ENCODE results near the gene MYOF. TPM values are rescaled to one million over a fixed set of nuclear protein-coding genes. Genes with fewer than 3 reads are reported as not detected.
A peak's percentile ranks its signal among the peaks of the same experiment; 100 is the strongest.
"Not testable (repeated sequence)": the region's sequence is repeated elsewhere in the genome, so short reads cannot be mapped to it uniquely, and the experiment has no call there.

MYOF gene
- total RNA-seq, 1 donor, result 0.27 TPM

DNA sequence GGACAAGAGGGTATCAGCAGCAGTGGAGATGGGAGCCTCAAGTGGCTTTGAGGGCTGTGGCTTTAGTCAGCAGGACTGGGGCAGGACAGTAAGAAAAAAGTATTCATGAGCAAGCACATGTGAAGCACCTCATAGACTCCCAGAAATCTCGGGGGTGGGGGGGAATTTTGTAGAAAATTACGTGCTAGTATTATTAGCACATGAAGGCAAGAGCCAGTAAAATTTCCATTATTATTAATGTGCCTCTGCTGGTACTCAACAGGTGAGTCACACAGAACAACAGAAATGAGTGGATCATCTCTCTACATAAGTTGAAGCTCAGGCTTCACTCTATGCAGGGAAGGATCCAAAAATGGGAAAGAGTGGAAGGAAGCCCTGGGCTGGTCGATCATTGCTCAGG lies 114.5 kb downstream of the MYOF start:
- DNase-seq (ENCODE audit: low read depth in 2 of 3, low spot score in 2 of 3), result no peak

GRCh38 chr10:93364966-93365365 lies 117.2 kb downstream of the MYOF start:
- DNase-seq (ENCODE audit: low read depth in 2 of 3, low spot score in 2 of 3), result no peak

DNA sequence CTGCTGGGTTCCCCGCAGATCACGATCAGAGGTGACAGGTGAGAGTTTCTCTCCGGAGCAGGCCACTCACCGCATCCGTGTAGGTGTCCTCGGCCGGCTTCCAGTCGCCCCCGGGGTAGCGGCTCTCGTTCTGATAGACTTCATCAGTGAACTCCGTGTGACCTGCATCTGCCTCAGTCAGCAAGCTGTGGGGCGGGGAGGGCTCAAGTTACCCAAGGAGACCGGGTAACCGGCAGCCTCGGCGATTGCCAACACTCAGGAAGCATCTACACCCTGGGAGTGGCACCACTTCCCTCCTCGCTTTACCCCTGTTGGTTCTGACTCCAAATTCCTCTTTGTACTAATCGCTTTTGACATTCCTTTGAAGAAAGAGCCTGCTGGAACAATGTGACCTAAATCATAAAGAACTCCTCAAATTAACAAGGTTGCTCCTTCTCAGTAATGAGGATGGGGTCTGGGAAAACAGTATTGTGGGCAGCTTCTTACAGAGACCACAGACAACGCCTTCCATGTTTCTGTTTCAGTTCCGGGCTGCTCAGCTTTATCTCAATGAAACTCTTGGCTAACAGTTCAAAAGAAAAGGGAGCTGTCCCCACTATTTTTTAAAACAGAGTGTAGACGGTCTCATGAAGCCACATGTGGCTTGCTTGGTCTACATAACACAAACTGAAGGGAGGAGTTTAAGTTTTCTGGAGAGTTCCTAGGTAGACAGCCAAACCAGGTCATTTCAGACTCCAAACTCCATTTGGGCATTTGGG lies 118.1 kb downstream of the MYOF start:
- DNase-seq (ENCODE audit: low read depth in 2 of 3, low spot score in 2 of 3), result no peak

DNA sequence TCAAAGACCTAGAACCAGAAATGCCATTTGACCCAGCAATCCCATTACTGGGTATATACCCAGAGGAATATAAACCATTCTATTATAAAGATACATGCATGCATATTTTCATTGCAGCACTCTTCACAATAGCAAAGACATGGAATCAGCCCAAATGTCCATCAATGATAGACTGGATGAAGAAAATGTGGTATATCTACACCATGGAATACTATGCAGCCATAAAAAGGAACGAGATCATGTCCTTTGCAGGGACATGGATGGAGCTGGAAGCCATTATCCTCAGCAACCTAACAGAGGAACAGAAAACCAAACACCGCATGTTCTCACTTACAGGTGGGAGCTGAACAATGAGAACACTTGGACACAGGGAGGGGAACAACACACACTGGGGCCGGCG lies 123.7 kb downstream of the MYOF start:
- not testable (repeated sequence) for DNase-seq (ENCODE audit: low read depth in 2 of 3, low spot score in 2 of 3)

DNA sequence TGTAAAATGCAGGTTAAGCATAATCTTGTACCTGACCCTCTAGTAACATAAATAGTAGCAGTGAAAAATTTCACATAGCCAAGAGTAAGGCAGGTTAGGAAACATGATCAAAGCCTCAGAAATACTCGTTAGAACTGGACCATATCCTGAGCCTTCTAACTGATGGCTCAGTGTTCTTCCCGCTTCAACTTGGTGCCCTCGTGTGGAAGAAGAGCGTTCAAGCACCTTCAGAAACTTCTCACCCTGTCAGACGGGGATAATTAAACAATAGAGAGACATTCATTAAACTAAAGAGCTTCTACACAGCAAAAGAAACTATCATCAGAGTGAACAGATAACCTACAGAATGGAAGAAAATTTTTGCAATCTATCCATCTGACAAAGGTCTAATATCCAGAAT lies 124.5 kb downstream of the MYOF start:
- peak in 2 of 3 donors; percentile 46 to 77 for DNase-seq (ENCODE audit: low read depth in 2 of 3, low spot score in 2 of 3)

DNA sequence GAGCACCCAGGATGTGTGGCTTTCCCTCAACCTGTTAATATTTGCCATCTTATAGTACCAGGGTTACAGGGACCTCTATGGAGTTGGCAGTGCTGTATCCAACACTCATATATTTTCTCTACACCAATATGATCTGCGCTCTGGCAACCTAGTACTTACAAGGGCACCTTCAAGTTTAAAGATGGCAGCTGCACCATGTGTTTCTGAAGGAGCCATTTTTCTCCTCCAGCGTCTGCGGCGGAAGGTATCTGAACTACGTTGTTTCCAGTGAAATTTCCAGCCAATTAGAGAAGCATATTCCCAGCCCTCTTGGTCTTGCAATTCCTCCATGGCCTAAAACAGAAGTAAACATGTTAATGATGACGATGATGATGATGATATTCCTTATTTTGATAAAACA lies 125.6 kb downstream of the MYOF start:
- no peak for DNase-seq (ENCODE audit: low read depth in 2 of 3, low spot score in 2 of 3)

DNA sequence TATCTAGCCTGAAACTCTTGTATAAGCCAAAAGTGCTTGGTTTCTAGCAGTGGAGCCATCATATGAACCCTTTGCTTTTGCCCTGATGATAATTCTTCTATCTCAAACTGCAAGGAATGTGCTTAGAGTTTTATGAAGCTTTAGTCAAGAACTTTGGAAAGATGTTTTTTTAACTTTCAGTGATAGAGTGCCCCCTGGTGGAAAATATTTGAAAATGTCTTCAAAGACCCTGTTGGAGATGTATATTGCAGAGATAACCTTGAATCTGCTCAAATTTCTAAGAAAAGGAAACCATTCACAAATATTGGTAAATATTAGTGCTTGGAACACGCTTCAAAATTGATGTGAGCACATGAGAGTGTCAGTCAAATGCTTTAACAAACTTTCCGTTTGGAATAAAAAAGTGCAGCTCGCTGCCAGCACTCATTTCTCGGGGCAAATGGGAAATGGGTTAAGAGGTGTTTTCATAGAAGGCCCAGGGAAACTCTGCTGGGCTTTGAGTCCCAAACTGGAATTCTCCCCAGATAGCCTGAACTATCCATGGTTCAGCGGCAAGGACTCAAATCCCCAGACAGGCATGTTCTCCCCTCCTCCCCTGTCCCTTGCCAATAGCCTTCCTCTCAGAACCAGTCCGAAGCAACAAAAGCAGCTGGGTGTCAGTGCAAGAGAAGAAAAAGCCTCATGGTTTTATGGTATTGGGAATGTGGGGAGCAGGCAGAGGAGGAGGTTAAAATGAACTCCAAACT lies 129.3 kb downstream of the MYOF start:
- DNase-seq (ENCODE audit: low read depth in 2 of 3, low spot score in 2 of 3), result peak; percentile 16 to 68 (median 24)

DNA sequence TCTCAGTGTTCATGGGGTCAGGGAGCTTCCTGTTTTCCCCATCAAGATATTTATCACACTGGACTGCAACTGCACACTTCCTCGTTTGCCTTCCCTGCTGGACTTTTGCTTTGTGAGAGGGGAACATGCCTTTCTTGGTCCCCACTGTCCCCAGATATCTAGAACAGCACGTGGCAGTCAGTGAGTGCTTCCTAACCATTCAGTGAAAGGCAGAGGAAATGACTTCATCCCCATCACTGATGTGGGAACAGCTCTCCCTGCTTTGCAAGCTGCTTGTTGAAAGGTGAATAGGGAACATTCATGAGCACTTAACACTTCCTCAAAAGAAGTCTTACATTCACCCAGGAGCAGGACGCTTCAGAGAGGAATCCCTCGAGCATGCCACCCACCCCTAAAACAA lies 135.4 kb downstream of the MYOF start:
- peak in 1 of 3 donors; percentile 5 for DNase-seq (ENCODE audit: low read depth in 2 of 3, low spot score in 2 of 3)

- no peak for DNase-seq (ENCODE audit: low read depth in 2 of 3, low spot score in 2 of 3)
Measured at GRCh38 chr10:93346108-93346507, 136.0 kb downstream of the MYOF start.

DNA sequence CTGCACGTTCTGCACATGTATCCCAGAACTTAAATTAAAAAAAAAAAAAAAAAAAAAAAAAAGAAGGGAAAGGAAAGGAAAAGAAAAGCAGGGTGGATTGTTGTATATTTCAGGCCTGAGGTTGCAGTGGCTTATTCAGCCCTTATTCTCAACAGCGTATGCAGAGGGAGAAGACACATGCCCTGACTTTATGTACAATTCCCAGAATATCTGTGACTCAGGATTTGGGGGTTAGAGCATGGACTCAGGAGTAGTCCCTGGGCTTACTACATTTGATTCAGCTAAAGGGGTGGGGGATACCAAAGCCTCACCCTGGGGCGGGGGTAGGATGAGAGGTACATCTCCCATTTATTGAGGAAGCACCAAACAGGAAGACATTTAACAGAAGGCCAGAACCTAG lies 137.4 kb downstream of the MYOF start:
- peak in 1 of 3 donors; percentile 5 for DNase-seq (ENCODE audit: low read depth in 2 of 3, low spot score in 2 of 3)

DNA sequence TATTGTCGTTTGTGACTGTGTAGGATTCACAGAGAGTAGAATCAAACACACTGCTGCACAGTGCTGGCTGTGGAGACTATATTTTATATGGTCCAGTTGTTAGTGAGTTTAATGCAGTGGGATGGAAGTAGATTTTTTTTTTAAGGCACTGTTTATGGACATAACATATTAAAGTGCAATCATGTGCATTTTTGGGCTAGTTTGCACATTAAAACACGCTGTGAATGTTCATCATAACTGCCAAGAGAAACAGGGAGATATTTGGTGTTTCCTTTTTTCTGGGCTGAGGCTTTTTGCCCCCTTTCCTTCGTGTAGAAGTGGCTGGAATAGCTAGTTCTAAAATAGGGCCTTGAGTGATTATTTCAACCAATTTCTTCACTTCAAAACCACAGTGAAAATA lies 139.2 kb downstream of the MYOF start:
- DNase-seq (ENCODE audit: low read depth in 2 of 3, low spot score in 2 of 3), result no peak

DNA sequence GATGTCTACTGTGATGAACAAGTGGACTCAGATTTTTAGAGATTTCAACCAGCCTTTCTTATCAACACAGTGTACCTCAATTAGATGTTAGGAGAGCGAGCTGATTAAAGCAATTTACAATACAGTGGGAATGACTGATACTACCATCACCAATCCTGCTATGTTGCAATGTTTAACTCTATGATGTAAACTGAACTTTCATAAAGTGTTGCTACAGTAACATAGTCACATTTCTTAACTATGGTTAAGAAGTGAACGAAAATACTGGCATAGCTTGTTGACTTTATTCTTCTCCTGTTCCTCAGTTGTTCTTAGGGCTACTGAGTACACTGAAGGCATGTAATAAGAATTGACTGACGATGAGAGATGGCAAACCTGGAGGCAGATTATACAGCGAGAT lies 139.8 kb downstream of the MYOF start:
- no peak for DNase-seq (ENCODE audit: low read depth in 2 of 3, low spot score in 2 of 3)

DNA sequence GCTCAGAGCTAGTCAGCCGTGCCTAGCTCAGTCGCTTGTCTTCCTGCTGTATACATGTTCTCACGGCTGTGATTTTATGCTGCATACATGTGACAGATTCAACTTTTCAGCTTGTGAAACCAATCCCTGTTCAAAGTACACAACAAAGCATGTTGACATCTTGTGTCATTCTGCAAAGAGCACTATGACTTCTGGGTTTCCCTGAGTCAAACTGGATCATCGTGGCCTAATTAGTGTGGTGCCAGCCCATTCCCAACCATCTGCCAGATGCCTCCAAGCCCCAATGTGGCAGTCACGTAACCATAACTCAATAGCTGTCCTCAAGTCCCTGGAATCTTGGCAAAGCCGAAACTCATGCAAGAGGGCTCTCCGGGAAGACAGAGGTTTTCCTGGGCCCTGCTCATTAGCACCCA lies 144.8 kb downstream of the MYOF start:
- DNase-seq (ENCODE audit: low read depth in 2 of 3, low spot score in 2 of 3), result no peak

GRCh38 chr10:93336678-93337077 lies 145.5 kb downstream of the MYOF start:
- DNase-seq (ENCODE audit: low read depth in 2 of 3, low spot score in 2 of 3), result no peak

DNA sequence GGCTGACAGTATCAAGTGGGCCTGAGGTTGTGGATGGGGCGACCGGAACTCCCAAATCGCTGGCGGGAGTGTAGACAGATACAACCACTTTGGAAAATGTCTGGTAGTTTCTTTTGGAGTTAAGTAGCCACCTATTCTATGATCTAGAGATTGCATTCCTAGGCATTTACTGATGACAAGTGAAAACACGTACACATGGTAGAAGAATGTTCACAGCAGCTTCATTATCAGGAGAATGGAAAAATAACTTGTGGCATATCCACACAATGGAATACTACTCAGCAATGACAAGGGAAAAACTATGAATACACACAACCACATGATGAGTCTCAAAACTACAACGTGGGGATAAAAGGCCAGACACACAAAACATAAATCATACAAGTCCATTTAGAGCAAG lies 146.0 kb downstream of the MYOF start:
- DNase-seq (ENCODE audit: low read depth in 2 of 3, low spot score in 2 of 3), result no peak

DNA sequence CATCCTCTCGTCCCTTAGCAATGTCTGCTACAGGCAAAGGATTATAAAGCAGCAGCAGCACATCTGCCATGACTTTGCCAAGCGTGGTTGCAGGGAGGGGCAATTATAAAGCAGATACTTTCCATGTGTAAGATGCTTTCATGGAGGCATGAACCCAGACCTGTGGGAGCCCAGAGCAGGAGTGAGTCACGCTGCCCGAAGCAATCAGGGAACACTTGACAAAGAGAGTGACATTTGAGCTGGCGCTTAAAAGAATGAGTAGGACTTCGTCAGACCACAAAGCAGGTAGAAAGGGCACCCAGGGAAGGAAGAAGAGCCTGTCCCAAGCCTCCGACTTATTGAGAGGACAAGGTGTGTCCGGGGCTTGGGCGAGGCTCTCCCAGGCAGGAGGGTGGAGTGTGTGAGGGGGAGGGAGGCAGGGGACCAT lies 147.2 kb downstream of the MYOF start:
- no peak for DNase-seq (ENCODE audit: low read depth in 2 of 3, low spot score in 2 of 3)

- DNase-seq (ENCODE audit: low read depth in 2 of 3, low spot score in 2 of 3), result no peak
Measured at GRCh38 chr10:93334181-93334580, 148.0 kb downstream of the MYOF start.

DNA sequence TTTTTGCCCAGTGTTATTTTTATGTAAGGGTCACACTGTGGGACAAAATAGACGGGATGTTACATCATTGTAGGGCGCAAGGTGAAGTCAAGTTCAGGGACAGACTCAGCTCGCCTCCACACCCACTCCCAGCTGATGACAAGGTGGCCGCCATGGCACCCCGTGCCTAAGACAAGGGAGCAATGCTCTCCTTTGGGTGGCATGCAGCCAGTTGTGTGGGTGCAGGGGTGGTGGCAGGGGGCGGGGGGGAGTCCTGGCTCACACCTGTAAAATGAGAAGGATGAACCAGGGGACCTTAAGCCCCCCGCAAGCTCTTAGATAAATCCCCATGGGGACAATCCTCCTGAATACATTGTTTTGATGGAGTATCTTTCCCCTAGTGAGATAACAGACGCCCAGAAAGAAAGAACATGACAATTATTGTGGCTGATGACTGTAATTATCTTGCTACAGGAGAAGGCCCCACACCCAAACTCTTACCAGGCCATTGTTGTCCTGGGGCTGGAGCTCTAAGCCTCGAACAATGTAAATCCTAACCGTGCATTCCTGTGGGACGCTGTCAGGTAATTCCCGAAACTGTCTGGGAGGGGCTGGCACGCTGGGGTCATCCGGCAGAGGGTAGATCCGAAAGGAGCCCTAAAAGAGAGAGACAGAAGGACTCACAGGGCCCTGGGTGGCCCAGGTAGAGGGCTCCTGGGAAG lies 148.7 kb downstream of the MYOF start:
- DNase-seq (ENCODE audit: low read depth in 2 of 3, low spot score in 2 of 3), result no peak

- DNase-seq (ENCODE audit: low read depth in 2 of 3, low spot score in 2 of 3), result no peak
Measured at GRCh38 chr10:93330824-93331223, 151.3 kb downstream of the MYOF start.

DNA sequence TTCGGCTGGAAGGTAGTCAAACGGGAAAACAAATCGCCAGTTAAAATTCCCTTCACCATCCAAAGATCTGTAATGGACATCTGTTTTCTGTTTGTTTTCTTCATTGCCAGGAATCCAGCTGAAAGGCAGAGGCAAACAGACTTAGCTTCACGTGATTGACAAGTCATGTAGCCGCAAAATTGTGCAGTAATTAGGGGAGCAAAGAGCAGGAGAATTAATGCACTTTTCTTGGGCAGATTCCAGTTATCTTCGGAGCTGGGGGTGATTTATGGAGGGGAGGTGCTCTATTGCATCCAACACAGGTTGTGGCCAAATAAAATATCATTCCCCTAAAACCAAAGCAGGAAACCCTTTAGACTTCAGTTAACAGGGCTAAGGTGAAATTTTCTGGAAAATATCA lies 162.2 kb downstream of the MYOF start:
- DNase-seq (ENCODE audit: low read depth in 2 of 3, low spot score in 2 of 3), result no peak

DNA sequence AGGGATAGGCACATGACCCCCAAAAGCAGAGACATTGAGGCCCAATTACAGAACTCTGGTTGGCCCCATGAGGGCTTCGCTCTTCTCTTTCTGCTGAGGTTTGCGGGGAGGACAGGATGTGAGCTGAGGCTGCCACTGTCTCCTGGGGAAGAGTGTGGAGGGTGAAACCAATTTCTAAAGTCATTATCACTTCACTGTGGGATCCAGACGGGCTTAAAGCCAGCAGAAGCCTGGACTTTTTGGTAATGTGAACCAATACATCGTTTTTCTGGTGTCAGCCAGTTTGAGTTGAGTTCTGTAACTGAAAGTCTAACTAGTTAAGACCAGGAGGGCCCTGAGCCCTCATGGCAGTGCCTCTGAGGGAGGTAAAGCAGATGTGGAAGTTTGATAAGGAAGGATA lies 163.0 kb downstream of the MYOF start:
- peak in 1 of 3 donors; percentile 48 for DNase-seq (ENCODE audit: low read depth in 2 of 3, low spot score in 2 of 3)

GRCh38 chr10:93315246-93315645 lies 166.9 kb downstream of the MYOF start:
- peak in 2 of 3 donors; percentile 21 to 55 for DNase-seq (ENCODE audit: low read depth in 2 of 3, low spot score in 2 of 3)
